ENCODE data around the gene HASPIN. TPM values are rescaled to one million over a fixed set of nuclear protein-coding genes. Genes with fewer than 3 reads are reported as not detected.

HASPIN gene
- total and polyA plus RNA-seq, 2 experiments from 2014 or later: 6.1 to 35.1 TPM

- Histone ChIP-seq H4K20me1 (replicated peaks; ENCODE audit: insufficient read depth) (peaks cover 28% of the 10 kb centered on the region), H2AFZ (no peak overlapping the region), H3K36me3 (ENCODE audit: insufficient read depth) (peaks cover 20% of the 10 kb centered on the region), H3K27me3 (ENCODE audit: insufficient read depth) (no peaks in the 10 kb centered on the region), H3K4me1 (ENCODE audit: insufficient read depth) (peaks cover 18% of the 10 kb centered on the region; the same call in 1 of the 2 replicates), H3K9me2 (ENCODE audit: insufficient read depth) (no peaks in the 10 kb centered on the region), H3F3A (replicated peaks; ENCODE audit: low read depth) (peaks cover 4% of the 10 kb centered on the region), H3K4me2 (peak overlapping the region; percentile 93), H3K79me2 (replicated peaks; ENCODE audit: insufficient read depth) (peaks cover 40% of the 10 kb centered on the region), H3K4me3 (peak overlapping the region; percentile 99), H3K27ac (ENCODE audit: low read depth) (no peak overlapping the region)
- H3K36me3 Mint-ChIP-seq (ENCODE audit: low read depth): peaks cover 66% of the 10 kb centered on the region
- no peak for DNase-seq (ENCODE audit: low spot score)
- H3K27me3 Mint-ChIP-seq (ENCODE audit: insufficient read depth, low read depth, poor library complexity): peaks cover 12% of the 10 kb centered on the region
- no peaks in the 10 kb centered on the region; the same call in 2 of the 3 replicates for H3K9me3 Mint-ChIP-seq
- H3K27ac Mint-ChIP-seq: peak overlapping the region; percentile 92
- peak overlapping the region; percentile 98 for H3K4me3 Mint-ChIP-seq
- H3K4me1 Mint-ChIP-seq: peaks cover 24% of the 10 kb centered on the region
- TF ChIP-seq POLR2AphosphoS5 (IDR thresholded peaks at IDR 0.05; ENCODE audit: low read depth) (no peak), ETS1 (IDR thresholded peaks at IDR 0.05) (no peak), NANOG (IDR thresholded peaks at IDR 0.05; ENCODE audit: borderline replicate concordance) (no peak), STAT1 (IDR thresholded peaks at IDR 0.05; ENCODE audit: unreplicated experiment) (no peak), JUNB (IDR thresholded peaks at IDR 0.05; ENCODE audit: unreplicated experiment) (no peak), CREB1 (CRISPR knock-in tag; IDR thresholded peaks at IDR 0.05; ENCODE audit: low read depth) (no peak), EZH2 (IDR thresholded peaks at IDR 0.05; ENCODE audit: low read depth, unreplicated experiment) (no peak)
- TF ChIP-seq, protein P1, sequence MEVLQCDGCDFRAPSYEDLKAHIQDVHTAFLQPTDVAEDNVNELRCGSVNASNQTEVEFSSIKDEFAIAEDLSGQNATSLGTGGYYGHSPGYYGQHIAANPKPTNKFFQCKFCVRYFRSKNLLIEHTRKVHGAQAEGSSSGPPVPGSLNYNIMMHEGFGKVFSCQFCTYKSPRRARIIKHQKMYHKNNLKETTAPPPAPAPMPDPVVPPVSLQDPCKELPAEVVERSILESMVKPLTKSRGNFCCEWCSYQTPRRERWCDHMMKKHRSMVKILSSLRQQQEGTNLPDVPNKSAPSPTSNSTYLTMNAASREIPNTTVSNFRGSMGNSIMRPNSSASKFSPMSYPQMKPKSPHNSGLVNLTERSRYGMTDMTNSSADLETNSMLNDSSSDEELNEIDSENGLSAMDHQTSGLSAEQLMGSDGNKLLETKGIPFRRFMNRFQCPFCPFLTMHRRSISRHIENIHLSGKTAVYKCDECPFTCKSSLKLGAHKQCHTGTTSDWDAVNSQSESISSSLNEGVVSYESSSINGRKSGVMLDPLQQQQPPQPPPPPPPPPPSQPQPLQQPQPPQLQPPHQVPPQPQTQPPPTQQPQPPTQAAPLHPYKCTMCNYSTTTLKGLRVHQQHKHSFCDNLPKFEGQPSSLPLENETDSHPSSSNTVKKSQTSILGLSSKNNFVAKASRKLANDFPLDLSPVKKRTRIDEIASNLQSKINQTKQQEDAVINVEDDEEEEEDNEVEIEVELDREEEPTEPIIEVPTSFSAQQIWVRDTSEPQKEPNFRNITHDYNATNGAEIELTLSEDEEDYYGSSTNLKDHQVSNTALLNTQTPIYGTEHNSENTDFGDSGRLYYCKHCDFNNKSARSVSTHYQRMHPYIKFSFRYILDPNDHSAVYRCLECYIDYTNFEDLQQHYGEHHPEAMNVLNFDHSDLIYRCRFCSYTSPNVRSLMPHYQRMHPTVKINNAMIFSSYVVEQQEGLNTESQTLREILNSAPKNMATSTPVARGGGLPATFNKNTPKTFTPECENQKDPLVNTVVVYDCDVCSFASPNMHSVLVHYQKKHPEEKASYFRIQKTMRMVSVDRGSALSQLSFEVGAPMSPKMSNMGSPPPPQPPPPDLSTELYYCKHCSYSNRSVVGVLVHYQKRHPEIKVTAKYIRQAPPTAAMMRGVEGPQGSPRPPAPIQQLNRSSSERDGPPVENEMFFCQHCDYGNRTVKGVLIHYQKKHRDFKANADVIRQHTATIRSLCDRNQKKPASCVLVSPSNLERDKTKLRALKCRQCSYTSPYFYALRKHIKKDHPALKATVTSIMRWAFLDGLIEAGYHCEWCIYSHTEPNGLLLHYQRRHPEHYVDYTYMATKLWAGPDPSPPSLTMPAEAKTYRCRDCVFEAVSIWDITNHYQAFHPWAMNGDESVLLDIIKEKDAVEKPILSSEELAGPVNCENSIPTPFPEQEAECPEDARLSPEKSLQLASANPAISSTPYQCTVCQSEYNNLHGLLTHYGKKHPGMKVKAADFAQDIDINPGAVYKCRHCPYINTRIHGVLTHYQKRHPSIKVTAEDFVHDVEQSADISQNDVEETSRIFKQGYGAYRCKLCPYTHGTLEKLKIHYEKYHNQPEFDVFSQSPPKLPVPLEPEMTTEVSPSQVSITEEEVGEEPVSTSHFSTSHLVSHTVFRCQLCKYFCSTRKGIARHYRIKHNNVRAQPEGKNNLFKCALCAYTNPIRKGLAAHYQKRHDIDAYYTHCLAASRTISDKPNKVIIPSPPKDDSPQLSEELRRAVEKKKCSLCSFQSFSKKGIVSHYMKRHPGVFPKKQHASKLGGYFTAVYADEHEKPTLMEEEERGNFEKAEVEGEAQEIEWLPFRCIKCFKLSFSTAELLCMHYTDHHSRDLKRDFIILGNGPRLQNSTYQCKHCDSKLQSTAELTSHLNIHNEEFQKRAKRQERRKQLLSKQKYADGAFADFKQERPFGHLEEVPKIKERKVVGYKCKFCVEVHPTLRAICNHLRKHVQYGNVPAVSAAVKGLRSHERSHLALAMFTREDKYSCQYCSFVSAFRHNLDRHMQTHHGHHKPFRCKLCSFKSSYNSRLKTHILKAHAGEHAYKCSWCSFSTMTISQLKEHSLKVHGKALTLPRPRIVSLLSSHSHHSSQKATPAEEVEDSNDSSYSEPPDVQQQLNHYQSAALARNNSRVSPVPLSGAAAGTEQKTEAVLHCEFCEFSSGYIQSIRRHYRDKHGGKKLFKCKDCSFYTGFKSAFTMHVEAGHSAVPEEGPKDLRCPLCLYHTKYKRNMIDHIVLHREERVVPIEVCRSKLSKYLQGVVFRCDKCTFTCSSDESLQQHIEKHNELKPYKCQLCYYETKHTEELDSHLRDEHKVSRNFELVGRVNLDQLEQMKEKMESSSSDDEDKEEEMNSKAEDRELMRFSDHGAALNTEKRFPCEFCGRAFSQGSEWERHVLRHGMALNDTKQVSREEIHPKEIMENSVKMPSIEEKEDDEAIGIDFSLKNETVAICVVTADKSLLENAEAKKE (CRISPR knock-in tag; IDR thresholded peaks at IDR 0.05): no peak
- TF ChIP-seq, protein P2, sequence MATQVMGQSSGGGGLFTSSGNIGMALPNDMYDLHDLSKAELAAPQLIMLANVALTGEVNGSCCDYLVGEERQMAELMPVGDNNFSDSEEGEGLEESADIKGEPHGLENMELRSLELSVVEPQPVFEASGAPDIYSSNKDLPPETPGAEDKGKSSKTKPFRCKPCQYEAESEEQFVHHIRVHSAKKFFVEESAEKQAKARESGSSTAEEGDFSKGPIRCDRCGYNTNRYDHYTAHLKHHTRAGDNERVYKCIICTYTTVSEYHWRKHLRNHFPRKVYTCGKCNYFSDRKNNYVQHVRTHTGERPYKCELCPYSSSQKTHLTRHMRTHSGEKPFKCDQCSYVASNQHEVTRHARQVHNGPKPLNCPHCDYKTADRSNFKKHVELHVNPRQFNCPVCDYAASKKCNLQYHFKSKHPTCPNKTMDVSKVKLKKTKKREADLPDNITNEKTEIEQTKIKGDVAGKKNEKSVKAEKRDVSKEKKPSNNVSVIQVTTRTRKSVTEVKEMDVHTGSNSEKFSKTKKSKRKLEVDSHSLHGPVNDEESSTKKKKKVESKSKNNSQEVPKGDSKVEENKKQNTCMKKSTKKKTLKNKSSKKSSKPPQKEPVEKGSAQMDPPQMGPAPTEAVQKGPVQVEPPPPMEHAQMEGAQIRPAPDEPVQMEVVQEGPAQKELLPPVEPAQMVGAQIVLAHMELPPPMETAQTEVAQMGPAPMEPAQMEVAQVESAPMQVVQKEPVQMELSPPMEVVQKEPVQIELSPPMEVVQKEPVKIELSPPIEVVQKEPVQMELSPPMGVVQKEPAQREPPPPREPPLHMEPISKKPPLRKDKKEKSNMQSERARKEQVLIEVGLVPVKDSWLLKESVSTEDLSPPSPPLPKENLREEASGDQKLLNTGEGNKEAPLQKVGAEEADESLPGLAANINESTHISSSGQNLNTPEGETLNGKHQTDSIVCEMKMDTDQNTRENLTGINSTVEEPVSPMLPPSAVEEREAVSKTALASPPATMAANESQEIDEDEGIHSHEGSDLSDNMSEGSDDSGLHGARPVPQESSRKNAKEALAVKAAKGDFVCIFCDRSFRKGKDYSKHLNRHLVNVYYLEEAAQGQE (IDR thresholded peaks at IDR 0.05; ENCODE audit: unreplicated experiment): no peak
- ATAC-seq: no peak
These were observed 987 bp upstream of the HASPIN start for GRCh38 chr17:3722716-3723115.

All from GM23338 (cell line).